Neuron (in vitro differentiated cells): ENCODE measurements around the gene TADA1.
"Not testable (repeated sequence)": the region's sequence is repeated elsewhere in the genome, so short reads cannot be mapped to it uniquely, and the experiment has no call there.

Experiments
- H2AFZ ChIP-seq: one replicate; pipeline ENCODE4 v1.6.1; 2013; ENCODE audit warnings: low read depth, mild to moderate bottlenecking, inconsistent platforms, low read length, moderate library complexity
- H3K27me3 ChIP-seq: one replicate; pipeline ENCODE4 v1.6.1; 2013; ENCODE audit warnings: low read length; ENCODE audit not compliant: insufficient read depth
- H3K36me3 ChIP-seq: one replicate; pipeline ENCODE4 v1.6.1; 2013; ENCODE audit warnings: low read length; ENCODE audit not compliant: insufficient read depth
- H3K4me1 ChIP-seq: one replicate; pipeline ENCODE4 v1.6.1; 2013; ENCODE audit warnings: low read length; ENCODE audit not compliant: insufficient read depth
- H3K4me3 ChIP-seq: 2 replicates; pipeline ENCODE4 v1.5.1; 2013; ENCODE audit warnings: mild to moderate bottlenecking, low read length, moderate library complexity
- H3K9me3 ChIP-seq: one replicate; pipeline ENCODE4 v1.6.1; 2013; ENCODE audit warnings: low read length

TADA1 gene

GRCh38 chr1:166884040-166884642, 8.1 kb upstream of the TADA1 start:
- H3K36me3 ChIP-seq = no peaks in the 10 kb centered on the region
- H2AFZ ChIP-seq = no peak overlapping the region
- H3K9me3 ChIP-seq = no peaks in the 10 kb centered on the region
- peaks cover 29% of the 10 kb centered on the region for H3K4me1 ChIP-seq
- no peak overlapping the region for H3K4me3 ChIP-seq
- H3K27me3 ChIP-seq = no peaks in the 10 kb centered on the region

- Histone ChIP-seq H2AFZ (no peak overlapping the region), H3K9me3 (no peaks in the 10 kb centered on the region), H3K36me3 (no peaks in the 10 kb centered on the region), H3K4me3 (no peak overlapping the region), H3K4me1 (peaks cover 18% of the 10 kb centered on the region), H3K27me3 (no peaks in the 10 kb centered on the region)
Measured at GRCh38 chr1:166882893-166883292, 6.8 kb upstream of the TADA1 start.

- not testable (repeated sequence) for H3K9me3 ChIP-seq, H2AFZ ChIP-seq, H3K27me3 ChIP-seq, H3K4me3 ChIP-seq, H3K36me3 ChIP-seq
- peaks cover 13% of the 10 kb centered on the region for H3K4me1 ChIP-seq
Measured at GRCh38 chr1:166878173-166878917, 2.3 kb upstream of the TADA1 start.

GRCh38 chr1:166876540-166876838, 425 bp upstream of the TADA1 start:
- peak overlapping the region; percentile 57 for H3K4me3 ChIP-seq

GRCh38 chr1:166875302-166875733, 746 bp downstream of the TADA1 start:
- Histone ChIP-seq H2AFZ (peak overlapping the region; percentile 77), H3K9me3 (no peaks in the 10 kb centered on the region)

More at GRCh38 chr1:166876540-166876838, 425 bp upstream of the TADA1 start:
- Histone ChIP-seq H2AFZ (peak overlapping the region; percentile 85), H3K9me3 (no peaks in the 10 kb centered on the region), H3K4me1 (peaks cover 13% of the 10 kb centered on the region), H3K27me3 (no peaks in the 10 kb centered on the region), H3K36me3 (no peaks in the 10 kb centered on the region)

GRCh38 chr1:166874464-166874863, 1.6 kb downstream of the TADA1 start:
- H3K27me3 ChIP-seq = no peaks in the 10 kb centered on the region
- H3K9me3 ChIP-seq = no peaks in the 10 kb centered on the region
- H3K4me3 ChIP-seq = peak overlapping the region; percentile 64
- H2AFZ ChIP-seq = no peak overlapping the region
- peaks cover under 1% of the 10 kb centered on the region for H3K36me3 ChIP-seq
- H3K4me1 ChIP-seq = peaks cover 17% of the 10 kb centered on the region

More at GRCh38 chr1:166875302-166875733, 746 bp downstream of the TADA1 start:
- Histone ChIP-seq H3K27me3 (no peaks in the 10 kb centered on the region), H3K36me3 (no peaks in the 10 kb centered on the region), H3K4me1 (peaks cover 13% of the 10 kb centered on the region), H3K4me3 (peak overlapping the region; percentile 64)

GRCh38 chr1:166870584-166870983, 5.5 kb downstream of the TADA1 start:
- Histone ChIP-seq H3K36me3 (peaks cover 30% of the 10 kb centered on the region), H3K4me1 (peaks cover 12% of the 10 kb centered on the region), H3K9me3 (peaks cover 2% of the 10 kb centered on the region), H3K4me3 (no peak overlapping the region), H2AFZ (no peak overlapping the region), H3K27me3 (no peaks in the 10 kb centered on the region)

GRCh38 chr1:166869318-166870099, 6.6 kb downstream of the TADA1 start:
- peaks cover 5% of the 10 kb centered on the region for H3K4me1 ChIP-seq
- H3K4me3 ChIP-seq = no peak overlapping the region
- no peak overlapping the region for H2AFZ ChIP-seq
- peaks cover 2% of the 10 kb centered on the region for H3K9me3 ChIP-seq
- no peaks in the 10 kb centered on the region for H3K27me3 ChIP-seq
- peaks cover 37% of the 10 kb centered on the region for H3K36me3 ChIP-seq

- no peak overlapping the region for H2AFZ ChIP-seq
- H3K36me3 ChIP-seq = peaks cover 45% of the 10 kb centered on the region
- peaks cover 4% of the 10 kb centered on the region for H3K4me1 ChIP-seq
- no peak overlapping the region for H3K4me3 ChIP-seq
- peaks cover 2% of the 10 kb centered on the region for H3K9me3 ChIP-seq
- no peaks in the 10 kb centered on the region for H3K27me3 ChIP-seq
Measured at GRCh38 chr1:166868639-166869038, 7.4 kb downstream of the TADA1 start.

GRCh38 chr1:166865926-166866325, 10.1 kb downstream of the TADA1 start:
- Histone ChIP-seq H3K9me3 (peaks cover 2% of the 10 kb centered on the region), H3K4me1 (peaks cover 4% of the 10 kb centered on the region), H3K36me3 (peaks cover 72% of the 10 kb centered on the region), H3K27me3 (no peaks in the 10 kb centered on the region), H3K4me3 (no peak overlapping the region), H2AFZ (no peak overlapping the region)

- no peak overlapping the region for H2AFZ ChIP-seq
- no peaks in the 10 kb centered on the region for H3K4me1 ChIP-seq
- no peaks in the 10 kb centered on the region for H3K9me3 ChIP-seq
- no peak overlapping the region for H3K4me3 ChIP-seq
- H3K36me3 ChIP-seq = peaks cover 92% of the 10 kb centered on the region
- H3K27me3 ChIP-seq = no peaks in the 10 kb centered on the region
Measured at GRCh38 chr1:166859597-166859996, 16.5 kb downstream of the TADA1 start.

GRCh38 chr1:166858726-166859419, 17.2 kb downstream of the TADA1 start:
- peaks cover 92% of the 10 kb centered on the region for H3K36me3 ChIP-seq
- H3K27me3 ChIP-seq = no peaks in the 10 kb centered on the region
- no peak overlapping the region for H3K4me3 ChIP-seq
- no peak overlapping the region for H2AFZ ChIP-seq
- H3K4me1 ChIP-seq = no peaks in the 10 kb centered on the region
- H3K9me3 ChIP-seq = no peaks in the 10 kb centered on the region

GRCh38 chr1:166857995-166858394, 18.1 kb downstream of the TADA1 start:
- Histone ChIP-seq H3K4me1 (no peaks in the 10 kb centered on the region), H3K27me3 (no peaks in the 10 kb centered on the region), H3K36me3 (peaks cover 89% of the 10 kb centered on the region), H3K4me3 (no peak overlapping the region), H3K9me3 (no peaks in the 10 kb centered on the region), H2AFZ (no peak overlapping the region)
